ENCODE measurements around the gene BRD7. TPM values are rescaled to one million over a fixed set of nuclear protein-coding genes. Genes with fewer than 3 reads are reported as not detected.

The BRD7 gene
- total and polyA plus RNA-seq, 10 of the 15 experiments (the other 5 are each of a cell fraction or from before 2014, with no cell fraction given) = 16.9 to 74.7 (median 52.0) TPM

DNA sequence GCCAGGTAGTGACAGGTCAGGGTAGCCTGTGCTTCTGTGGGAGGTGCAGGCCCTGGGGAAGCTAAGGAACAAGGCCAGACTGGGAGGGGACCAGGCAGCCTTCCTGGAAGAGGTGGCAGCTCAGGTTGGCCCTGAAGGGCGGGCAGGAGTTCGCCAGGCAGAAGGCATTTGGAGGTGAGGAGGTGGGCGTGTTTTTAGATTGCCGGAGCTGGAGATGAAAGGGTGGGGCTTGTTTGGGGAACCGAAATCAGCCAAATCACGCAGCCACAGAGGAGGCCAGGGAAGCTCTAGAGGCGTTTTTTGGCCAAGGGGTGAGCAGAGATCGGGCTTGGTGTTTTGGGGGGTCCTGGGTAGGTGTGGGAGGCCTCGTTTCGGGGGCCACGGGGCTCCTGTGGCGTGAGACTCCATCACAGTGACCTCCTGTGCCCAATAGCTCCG is 94.9 kb downstream of the BRD7 start (continued):
- TF ChIP-seq SMAD1 (IDR thresholded peaks at IDR 0.05; ENCODE audit: low read depth, partially characterized antibody) (no peak), ASH2L (IDR thresholded peaks at IDR 0.05; ENCODE audit: borderline replicate concordance, low read depth) (peak; percentile 33; the same call in 1 of the 2 replicates), TCF7 (IDR thresholded peaks at IDR 0.05; ENCODE audit: borderline replicate concordance) (no peak), NR2F1 (conservative IDR thresholded peaks at IDR 0.05) (peak; percentile 35; the same call in 1 of the 2 replicates), PAX5 (IDR thresholded peaks at IDR 0.05; ENCODE audit: borderline replicate concordance, low read depth, low read length) (0 out of 2 replicates have a peak, but pooled peaks have one; percentile 42), SKIL (IDR thresholded peaks at IDR 0.05; ENCODE audit: low read depth, poor library complexity, severe bottlenecking) (no peak), IKZF1 (conservative IDR thresholded peaks at IDR 0.05) (peak; percentile 80), SPI1 (IDR thresholded peaks at IDR 0.05; ENCODE audit: borderline replicate concordance, insufficient read depth, low read depth, low read length) (peak; percentile 91), POLR2A (IDR thresholded peaks at IDR 0.05; ENCODE audit: low read depth, low read length) (peak; percentile 59), SP1 (IDR thresholded peaks at IDR 0.05; ENCODE audit: low read depth, low read length) (peak; percentile 46), FOXM1 (IDR thresholded peaks at IDR 0.05; ENCODE audit: low read depth, low read length) (no peak), MLLT1 (IDR thresholded peaks at IDR 0.05) (peak; percentile 54; the same call in 1 of the 2 replicates), DPF2 (IDR thresholded peaks at IDR 0.05) (peak; percentile 90), CBFB (IDR thresholded peaks at IDR 0.05; ENCODE audit: low read depth) (peak; percentile 75; the same call in 1 of the 2 replicates), EGR1 (IDR thresholded peaks at IDR 0.05; ENCODE audit: borderline replicate concordance in 1 of 2, low read depth in 2 of 2, low read length in 2 of 2) (peak in 1 of 2 experiments; percentile 40; a peak in 1 of 3 replicates), SIN3A (IDR thresholded peaks at IDR 0.05; ENCODE audit: low read depth, low read length) (no peak), POLR2AphosphoS5 (IDR thresholded peaks at IDR 0.05; ENCODE audit: low read length) (peak; percentile 87), CHD2 (IDR thresholded peaks at IDR 0.05; ENCODE audit: borderline replicate concordance, low read depth, low read length) (peak; percentile 46; the same call in 1 of the 2 replicates), GATAD2B (conservative IDR thresholded peaks at IDR 0.05; ENCODE audit: low read depth) (peak; percentile 47; the same call in 1 of the 2 replicates), EP300 (IDR thresholded peaks at IDR 0.05; ENCODE audit: borderline replicate concordance in 1 of 2, control insufficient read depth in 1 of 2, low read depth in 2 of 2, low read length in 2 of 2) (peak in 1 of 2 experiments; percentile 47; a peak in 2 of 4 replicates), JUND (IDR thresholded peaks at IDR 0.05; ENCODE audit: low read depth, low read length) (no peak), YY1 (IDR thresholded peaks at IDR 0.05; ENCODE audit: low read depth, low read length) (no peak), ZNF217 (IDR thresholded peaks at IDR 0.05) (peak; percentile 60; the same call in 1 of the 2 replicates)
- TF ChIP-seq, protein P1, sequence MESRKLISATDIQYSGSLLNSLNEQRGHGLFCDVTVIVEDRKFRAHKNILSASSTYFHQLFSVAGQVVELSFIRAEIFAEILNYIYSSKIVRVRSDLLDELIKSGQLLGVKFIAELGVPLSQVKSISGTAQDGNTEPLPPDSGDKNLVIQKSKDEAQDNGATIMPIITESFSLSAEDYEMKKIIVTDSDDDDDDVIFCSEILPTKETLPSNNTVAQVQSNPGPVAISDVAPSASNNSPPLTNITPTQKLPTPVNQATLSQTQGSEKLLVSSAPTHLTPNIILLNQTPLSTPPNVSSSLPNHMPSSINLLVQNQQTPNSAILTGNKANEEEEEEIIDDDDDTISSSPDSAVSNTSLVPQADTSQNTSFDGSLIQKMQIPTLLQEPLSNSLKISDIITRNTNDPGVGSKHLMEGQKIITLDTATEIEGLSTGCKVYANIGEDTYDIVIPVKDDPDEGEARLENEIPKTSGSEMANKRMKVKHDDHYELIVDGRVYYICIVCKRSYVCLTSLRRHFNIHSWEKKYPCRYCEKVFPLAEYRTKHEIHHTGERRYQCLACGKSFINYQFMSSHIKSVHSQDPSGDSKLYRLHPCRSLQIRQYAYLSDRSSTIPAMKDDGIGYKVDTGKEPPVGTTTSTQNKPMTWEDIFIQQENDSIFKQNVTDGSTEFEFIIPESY (IDR thresholded peaks at IDR 0.05) = no peak

All from GM12878 (cell line).